ENCODE data around the gene ZSCAN18.

Gene ZSCAN18

DNA sequence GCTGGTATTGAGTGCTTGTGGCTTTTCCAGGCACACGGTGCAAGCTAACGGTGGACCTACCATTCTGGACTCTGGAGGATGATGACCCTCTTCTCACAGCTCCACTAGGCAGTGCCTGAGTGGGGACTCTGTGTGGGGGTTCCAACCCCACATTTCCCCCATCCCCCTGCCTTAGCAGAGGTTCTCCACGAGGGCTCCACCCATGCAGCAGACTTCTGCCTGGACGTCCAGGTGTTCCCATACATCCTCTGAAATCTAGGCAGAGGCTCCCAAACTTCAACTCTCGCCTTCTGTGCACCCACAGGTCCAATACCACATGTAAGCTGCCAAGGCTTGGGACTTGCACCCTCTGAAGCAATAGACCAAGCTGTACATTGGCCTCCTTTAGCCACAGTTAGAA, 25.3 kb upstream of the ZSCAN18 start:
- H3K4me3 ChIP-seq (replicated peaks; ENCODE audit: low read depth, low read length): no peak overlapping the region

DNA sequence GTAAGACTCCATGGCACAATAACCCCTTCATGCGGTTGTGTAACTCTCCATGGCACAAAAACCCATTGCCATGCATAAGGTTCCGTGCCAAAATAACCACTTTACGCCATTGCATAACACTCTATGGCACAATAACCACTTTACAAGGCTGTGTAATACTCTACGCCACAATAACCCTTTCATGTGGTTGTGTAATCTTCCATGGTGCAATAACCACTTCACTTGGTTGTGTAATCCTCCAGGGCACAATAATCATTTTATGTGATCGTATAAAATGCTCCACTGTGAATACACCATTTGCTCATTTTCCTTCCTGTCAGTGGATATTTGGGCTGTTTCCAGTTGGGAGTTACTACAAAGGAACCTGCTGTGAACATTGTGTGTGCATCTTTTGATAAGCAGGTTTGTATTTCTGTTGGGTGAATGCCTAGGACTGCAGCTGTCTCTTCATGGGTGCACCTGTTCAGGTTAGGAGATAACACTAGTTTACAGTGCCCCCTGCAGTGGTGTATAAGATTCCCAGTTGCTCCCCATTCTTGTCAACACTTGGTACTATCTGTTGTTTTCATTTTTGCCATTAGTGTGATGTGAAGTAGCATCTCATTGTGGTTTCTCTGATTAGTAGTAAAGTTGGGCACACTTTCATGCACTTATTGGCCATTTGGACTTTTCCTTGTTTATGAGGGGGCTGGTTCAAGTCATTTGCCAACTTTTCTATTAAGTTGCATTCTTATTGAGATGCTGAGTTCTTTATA, 21.1 kb upstream of the ZSCAN18 start:
- Histone ChIP-seq H3K27me3 (replicated peaks; ENCODE audit: control insufficient read depth, insufficient read depth, low read length) (no peaks in the 10 kb centered on the region), H3K4me3 (replicated peaks; ENCODE audit: low read depth, low read length) (no peak overlapping the region), H3K36me3 (ENCODE audit: control insufficient read depth, insufficient read depth, low read length) (no peaks in the 10 kb centered on the region)
- no peak for DNase-seq (ENCODE audit: extremely low read depth, insufficient read length)
- TF ChIP-seq, protein P1, sequence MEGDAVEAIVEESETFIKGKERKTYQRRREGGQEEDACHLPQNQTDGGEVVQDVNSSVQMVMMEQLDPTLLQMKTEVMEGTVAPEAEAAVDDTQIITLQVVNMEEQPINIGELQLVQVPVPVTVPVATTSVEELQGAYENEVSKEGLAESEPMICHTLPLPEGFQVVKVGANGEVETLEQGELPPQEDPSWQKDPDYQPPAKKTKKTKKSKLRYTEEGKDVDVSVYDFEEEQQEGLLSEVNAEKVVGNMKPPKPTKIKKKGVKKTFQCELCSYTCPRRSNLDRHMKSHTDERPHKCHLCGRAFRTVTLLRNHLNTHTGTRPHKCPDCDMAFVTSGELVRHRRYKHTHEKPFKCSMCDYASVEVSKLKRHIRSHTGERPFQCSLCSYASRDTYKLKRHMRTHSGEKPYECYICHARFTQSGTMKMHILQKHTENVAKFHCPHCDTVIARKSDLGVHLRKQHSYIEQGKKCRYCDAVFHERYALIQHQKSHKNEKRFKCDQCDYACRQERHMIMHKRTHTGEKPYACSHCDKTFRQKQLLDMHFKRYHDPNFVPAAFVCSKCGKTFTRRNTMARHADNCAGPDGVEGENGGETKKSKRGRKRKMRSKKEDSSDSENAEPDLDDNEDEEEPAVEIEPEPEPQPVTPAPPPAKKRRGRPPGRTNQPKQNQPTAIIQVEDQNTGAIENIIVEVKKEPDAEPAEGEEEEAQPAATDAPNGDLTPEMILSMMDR (IDR thresholded peaks at IDR 0.05; ENCODE audit: insufficient read depth, low read length, poor library complexity, severe bottlenecking): no peak

More for the DNA sequence above, 25.3 kb upstream of the ZSCAN18 start:
- no peak for DNase-seq (ENCODE audit: extremely low read depth, insufficient read length)
- no peaks in the 10 kb centered on the region for H3K36me3 ChIP-seq (ENCODE audit: control insufficient read depth, insufficient read depth, low read length)
- TF ChIP-seq, protein P1 (IDR thresholded peaks at IDR 0.05; ENCODE audit: insufficient read depth, low read length, poor library complexity, severe bottlenecking): no peak
- H3K27me3 ChIP-seq (replicated peaks; ENCODE audit: control insufficient read depth, insufficient read depth, low read length): no peaks in the 10 kb centered on the region

DNA sequence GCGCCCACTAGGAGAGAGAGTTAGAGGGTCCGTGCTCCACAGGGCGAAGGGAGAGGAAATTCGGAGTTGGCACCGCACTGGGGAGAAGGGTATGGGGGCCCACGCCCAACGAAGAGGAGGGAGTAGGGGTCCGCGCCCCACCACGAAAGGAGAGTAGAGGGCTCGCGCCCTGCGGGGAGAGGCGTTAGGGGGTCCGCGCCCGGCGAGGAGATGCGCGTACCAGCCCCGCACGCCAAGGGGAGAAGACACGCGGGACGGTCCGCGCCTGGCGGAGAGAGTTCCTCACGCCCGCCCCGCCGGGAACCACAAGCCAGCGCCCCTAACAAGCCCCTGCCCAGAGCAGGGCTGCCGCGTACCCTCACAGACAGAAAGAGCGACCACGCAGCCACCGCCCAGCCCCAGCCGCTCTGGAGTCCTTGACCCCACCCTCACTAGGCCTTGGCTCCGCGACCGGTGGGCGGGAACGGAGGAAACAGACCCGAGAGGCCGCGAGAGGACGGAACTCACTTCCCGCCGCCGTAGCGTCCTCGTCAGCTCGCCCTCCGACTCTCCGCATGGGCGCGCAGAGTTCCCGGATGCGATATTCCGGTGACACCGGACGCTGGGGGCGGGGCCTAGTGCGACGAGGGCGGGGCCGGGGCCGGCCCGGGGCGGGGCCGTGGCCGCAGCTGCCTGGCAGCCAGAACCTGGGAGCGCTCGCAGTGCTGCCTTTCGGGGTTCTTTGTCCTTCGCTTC, 20.0 kb upstream of the ZSCAN18 start:
- H3K27me3 ChIP-seq (replicated peaks; ENCODE audit: control insufficient read depth, insufficient read depth, low read length): no peaks in the 10 kb centered on the region
- TF ChIP-seq, protein P1 (IDR thresholded peaks at IDR 0.05; ENCODE audit: insufficient read depth, low read length, poor library complexity, severe bottlenecking): no peak
- H3K36me3 ChIP-seq (ENCODE audit: control insufficient read depth, insufficient read depth, low read length): no peaks in the 10 kb centered on the region
- no peak overlapping the region for H3K4me3 ChIP-seq (replicated peaks; ENCODE audit: low read depth, low read length)
- no peak for DNase-seq (ENCODE audit: extremely low read depth, insufficient read length)

DNA sequence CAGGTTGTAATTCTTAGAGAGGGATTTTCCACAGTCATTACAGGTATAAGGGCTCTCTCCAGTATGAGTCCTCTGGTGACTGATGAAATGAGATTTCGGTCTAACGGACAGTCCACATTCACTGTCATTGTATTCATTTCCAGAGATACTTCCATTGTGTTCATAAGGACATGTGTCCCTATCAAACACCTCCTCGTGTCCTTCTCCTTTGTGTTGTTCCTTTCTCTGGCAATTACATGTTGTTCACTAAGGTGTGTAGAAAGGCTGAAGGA, 10.5 kb upstream of the ZSCAN18 start:
- H3K36me3 ChIP-seq (ENCODE audit: control insufficient read depth, insufficient read depth, low read length): no peaks in the 10 kb centered on the region
- H3K27me3 ChIP-seq (replicated peaks; ENCODE audit: control insufficient read depth, insufficient read depth, low read length): no peaks in the 10 kb centered on the region
- TF ChIP-seq, protein P1 (IDR thresholded peaks at IDR 0.05; ENCODE audit: insufficient read depth, low read length, poor library complexity, severe bottlenecking): no peak
- no peak overlapping the region for H3K4me3 ChIP-seq (replicated peaks; ENCODE audit: low read depth, low read length)
- DNase-seq (ENCODE audit: extremely low read depth, insufficient read length): no peak

DNA sequence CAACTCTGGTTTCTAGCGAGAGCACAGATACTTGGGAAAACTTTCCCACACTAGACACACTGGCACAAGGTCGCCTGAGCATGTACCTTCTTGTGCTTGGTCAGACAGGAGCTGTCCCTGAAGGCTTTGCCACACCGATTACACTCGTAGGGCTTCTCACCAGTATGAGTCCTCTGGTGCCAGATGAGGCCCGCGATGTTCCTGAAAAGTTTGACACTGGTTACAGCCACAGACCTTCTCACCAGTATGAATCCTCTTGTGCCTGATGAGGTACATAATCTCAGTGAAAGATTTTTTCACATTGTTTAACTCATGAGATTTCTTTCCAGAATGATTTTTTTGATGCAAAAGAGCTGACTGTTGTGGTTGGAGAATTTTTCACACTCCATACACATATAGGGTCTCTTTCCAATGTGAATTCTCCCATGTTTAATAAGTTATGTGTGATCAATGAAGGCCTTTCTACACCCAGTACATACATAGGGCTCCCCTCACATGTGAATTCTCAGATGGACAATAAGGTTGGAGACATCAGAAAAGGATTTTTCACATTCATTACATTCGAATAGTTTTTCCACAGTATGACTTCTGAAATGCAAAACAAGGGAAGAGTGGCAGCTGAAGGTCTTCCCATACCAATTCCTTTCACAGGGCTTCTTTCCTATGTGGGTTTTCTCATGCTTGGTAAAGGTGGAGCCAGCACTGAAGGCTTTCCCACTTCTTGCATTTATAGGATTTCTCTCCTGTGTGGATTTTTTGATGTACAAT, 9.9 kb upstream of the ZSCAN18 start:
- no peak for DNase-seq (ENCODE audit: extremely low read depth, insufficient read length)
- H3K27me3 ChIP-seq (replicated peaks; ENCODE audit: control insufficient read depth, insufficient read depth, low read length): no peaks in the 10 kb centered on the region
- no peaks in the 10 kb centered on the region for H3K36me3 ChIP-seq (ENCODE audit: control insufficient read depth, insufficient read depth, low read length)
- TF ChIP-seq, protein P1 (IDR thresholded peaks at IDR 0.05; ENCODE audit: insufficient read depth, low read length, poor library complexity, severe bottlenecking): no peak
- H3K4me3 ChIP-seq (replicated peaks; ENCODE audit: low read depth, low read length): no peak overlapping the region
